Ectodermal cell (in vitro differentiated cells): Measurements from ENCODE around the gene RIPOR3.
"Not testable (repeated sequence)": the region's sequence is repeated elsewhere in the genome, so short reads cannot be mapped to it uniquely, and the experiment has no call there.

Source experiments
- H3K27ac ChIP-seq: 2 replicates; pipeline ENCODE4 v1.7.0; 2013; ENCODE audit warnings: mild to moderate bottlenecking, low read depth, low read length; ENCODE audit not compliant: insufficient read depth, poor library complexity, severe bottlenecking
- H3K27me3 ChIP-seq: 2 replicates; pipeline ENCODE4 v1.7.0; 2013; ENCODE audit warnings: mild to moderate bottlenecking, low read length; ENCODE audit not compliant: insufficient read depth, control insufficient read depth, poor library complexity, severe bottlenecking
- H3K36me3 ChIP-seq: one replicate; pipeline ENCODE4 v1.7.0; 2013; ENCODE audit warnings: low read length; ENCODE audit not compliant: control insufficient read depth, insufficient read depth
- H3K4me1 ChIP-seq: one replicate; pipeline ENCODE4 v1.7.0; 2013; ENCODE audit warnings: low read length; ENCODE audit not compliant: control insufficient read depth, insufficient read depth
- H3K4me3 ChIP-seq: 2 replicates; pipeline ENCODE4 v1.7.0; 2013; ENCODE audit warnings: low read depth, low read length, control low read depth; ENCODE audit not compliant: insufficient read depth
- H3K9me3 ChIP-seq: 2 replicates; pipeline ENCODE4 v1.7.0; 2013; ENCODE audit warnings: mild to moderate bottlenecking, low read length, moderate library complexity; ENCODE audit not compliant: control insufficient read depth
- WGBS, 2 experiments: methylation state at CpG; one replicate each; pipeline ENCODE4 v1.1.7; 2013; ENCODE audit warnings: missing lambda C conversion rate in 2 of 2; 5-methylcytosine and 5-hydroxymethylcytosine counted together

RIPOR3 gene

DNA sequence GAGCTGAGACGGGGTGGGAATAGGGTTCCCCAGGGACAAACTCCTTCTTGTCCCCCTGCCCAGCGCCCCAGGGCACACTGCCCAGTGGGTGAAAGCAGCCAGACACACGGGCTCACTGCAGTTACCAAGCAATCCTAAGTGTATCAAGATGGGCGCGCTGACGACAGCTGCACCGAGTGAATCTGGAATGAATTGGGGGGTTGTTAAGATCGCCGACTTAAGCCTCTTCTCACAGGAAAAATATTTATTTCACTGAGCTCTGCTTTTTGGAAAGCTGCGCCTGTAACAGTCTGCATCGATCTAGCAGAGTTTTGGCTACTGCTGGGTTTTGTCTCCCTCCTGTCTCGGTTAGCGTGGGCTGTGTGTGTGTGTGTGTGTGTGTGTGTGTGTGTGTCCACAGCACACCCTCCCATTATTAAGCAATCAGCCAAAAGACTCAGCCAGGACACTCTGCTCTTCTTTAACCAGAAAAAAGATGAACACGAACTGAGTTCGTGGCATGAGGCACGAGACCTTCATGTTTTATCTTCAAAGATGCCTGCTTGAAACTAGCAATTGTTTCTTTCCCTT is 35.9 kb downstream of the RIPOR3 start:
- 83 to 87% methylated on average over 14 to 15 of the region's 16 CpGs for WGBS, 2 experiments
- H3K36me3 ChIP-seq, result no peaks in the 10 kb centered on the region
- no peaks in the 10 kb centered on the region for H3K9me3 ChIP-seq
- no peak overlapping the region for H3K27ac ChIP-seq
- H3K4me3 ChIP-seq, result no peak overlapping the region
- peaks cover 9% of the 10 kb centered on the region for H3K4me1 ChIP-seq
- no peaks in the 10 kb centered on the region for H3K27me3 ChIP-seq

- Histone ChIP-seq H3K36me3 (no peaks in the 10 kb centered on the region), H3K9me3 (no peaks in the 10 kb centered on the region), H3K4me3 (no peak overlapping the region), H3K27me3 (no peaks in the 10 kb centered on the region), H3K4me1 (peaks cover 9% of the 10 kb centered on the region), H3K27ac (no peak overlapping the region)
- 77 to 86% methylated on average over 6 of the region's 6 CpGs for WGBS, 2 experiments
Measured at GRCh38 chr20:50654904-50655303, 36.4 kb downstream of the RIPOR3 start.

DNA sequence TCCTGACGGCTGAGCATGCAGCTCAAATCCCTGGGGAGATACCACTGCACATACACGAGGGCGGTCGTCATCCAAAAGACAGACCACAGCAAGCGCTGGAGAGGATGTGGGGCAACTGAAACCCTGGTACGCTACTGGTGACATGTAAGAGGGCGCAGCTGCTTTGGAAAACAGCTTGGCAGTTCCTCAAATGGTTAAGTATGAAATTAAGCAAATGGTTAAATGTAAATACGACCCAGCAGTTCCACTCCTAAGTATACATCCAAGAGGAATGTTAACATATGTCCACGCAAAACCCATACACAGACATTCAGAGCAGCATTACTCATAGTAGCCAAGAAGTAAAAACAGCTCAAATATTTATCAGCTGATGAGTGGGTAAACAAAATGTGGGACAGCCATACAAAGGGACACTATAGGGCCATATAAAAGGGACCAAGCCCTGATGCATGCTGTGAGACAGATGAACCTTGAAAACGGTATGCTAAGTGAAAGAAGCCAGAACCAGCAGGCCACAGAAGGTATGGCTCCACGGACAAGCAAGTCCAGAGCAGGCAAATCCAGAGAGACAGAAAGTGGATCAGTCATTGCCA is 38.5 kb downstream of the RIPOR3 start:
- Histone ChIP-seq H3K27me3 (no peaks in the 10 kb centered on the region), H3K36me3 (no peaks in the 10 kb centered on the region), H3K4me1 (peaks cover 9% of the 10 kb centered on the region), H3K27ac (no peak overlapping the region), H3K4me3 (no peak overlapping the region), H3K9me3 (no peaks in the 10 kb centered on the region)
- 90 to 91% methylated on average over 11 of the region's 11 CpGs for WGBS, 2 experiments

GRCh38 chr20:50651676-50652075 is 39.7 kb downstream of the RIPOR3 start:
- no peaks in the 10 kb centered on the region for H3K36me3 ChIP-seq
- H3K9me3 ChIP-seq, result peaks cover 2% of the 10 kb centered on the region
- H3K27ac ChIP-seq, result no peak overlapping the region
- WGBS, 2 experiments, result 96% methylated on average over 4 of the region's 4 CpGs
- H3K27me3 ChIP-seq, result no peaks in the 10 kb centered on the region
- no peak overlapping the region for H3K4me3 ChIP-seq
- H3K4me1 ChIP-seq, result peaks cover 9% of the 10 kb centered on the region

DNA sequence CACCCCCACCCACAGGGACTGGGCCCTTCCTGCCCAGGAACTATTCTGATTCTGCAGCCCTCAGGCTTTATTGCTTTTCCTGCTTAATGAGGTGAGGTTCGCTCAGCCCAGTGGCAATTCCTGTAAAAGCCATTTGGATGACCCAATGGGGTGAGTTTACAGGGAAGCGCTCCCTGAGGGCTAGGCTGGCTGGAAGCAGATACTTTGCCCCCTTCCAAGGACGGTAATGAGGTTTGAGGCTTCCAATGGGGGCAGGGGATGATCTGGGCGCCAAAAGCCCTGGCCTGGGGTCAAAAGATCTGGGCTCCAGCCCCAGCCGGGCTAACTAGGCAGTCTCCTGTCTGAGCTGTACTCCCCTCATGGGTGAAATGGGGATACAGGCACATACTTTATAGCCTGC is 41.8 kb downstream of the RIPOR3 start:
- Histone ChIP-seq H3K4me3 (no peak overlapping the region), H3K9me3 (peaks cover 4% of the 10 kb centered on the region), H3K36me3 (no peaks in the 10 kb centered on the region), H3K27me3 (no peaks in the 10 kb centered on the region), H3K4me1 (no peaks in the 10 kb centered on the region), H3K27ac (no peak overlapping the region)
- 85 to 89% methylated on average over 5 of the region's 5 CpGs for WGBS, 2 experiments

GRCh38 chr20:50648651-50649050 is 42.7 kb downstream of the RIPOR3 start:
- no peaks in the 10 kb centered on the region for H3K4me1 ChIP-seq
- no peak overlapping the region for H3K27ac ChIP-seq
- H3K27me3 ChIP-seq, result no peaks in the 10 kb centered on the region
- H3K4me3 ChIP-seq, result no peak overlapping the region
- 96% methylated on average over 6 of the region's 6 CpGs for WGBS, 2 experiments
- H3K9me3 ChIP-seq, result peaks cover 4% of the 10 kb centered on the region
- no peaks in the 10 kb centered on the region for H3K36me3 ChIP-seq

DNA sequence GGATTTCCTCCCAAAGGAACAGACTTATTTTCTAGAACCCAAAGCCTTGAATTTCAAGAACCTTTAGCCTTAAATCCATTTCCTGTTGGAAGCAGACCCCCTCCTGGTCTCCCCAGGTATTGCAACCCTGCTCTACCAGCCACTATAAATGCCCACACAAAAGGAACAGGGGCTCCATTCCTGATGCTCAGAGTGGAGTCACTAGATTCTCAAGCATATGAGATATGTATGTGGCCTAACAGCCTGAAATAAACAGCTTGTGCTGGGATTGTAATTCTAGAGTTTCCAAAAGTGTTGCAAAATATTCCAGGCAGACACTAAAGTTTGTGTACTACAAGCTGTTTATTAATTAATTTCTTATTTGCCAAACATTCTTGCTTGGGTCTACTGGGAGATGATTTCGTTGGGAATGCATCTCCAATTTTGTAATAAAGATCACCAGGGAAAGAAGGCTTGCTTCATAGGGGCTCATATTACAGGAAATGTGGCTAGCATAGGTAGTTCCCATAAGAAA is 44.8 kb downstream of the RIPOR3 start:
- Histone ChIP-seq H3K4me3 (no peak overlapping the region), H3K27ac (no peak overlapping the region), H3K4me1 (peaks cover 9% of the 10 kb centered on the region), H3K27me3 (no peaks in the 10 kb centered on the region), H3K36me3 (no peaks in the 10 kb centered on the region), H3K9me3 (peaks cover 4% of the 10 kb centered on the region)
- 94 to 100% methylated on average over 1 of the region's 1 CpG for WGBS, 2 experiments

DNA sequence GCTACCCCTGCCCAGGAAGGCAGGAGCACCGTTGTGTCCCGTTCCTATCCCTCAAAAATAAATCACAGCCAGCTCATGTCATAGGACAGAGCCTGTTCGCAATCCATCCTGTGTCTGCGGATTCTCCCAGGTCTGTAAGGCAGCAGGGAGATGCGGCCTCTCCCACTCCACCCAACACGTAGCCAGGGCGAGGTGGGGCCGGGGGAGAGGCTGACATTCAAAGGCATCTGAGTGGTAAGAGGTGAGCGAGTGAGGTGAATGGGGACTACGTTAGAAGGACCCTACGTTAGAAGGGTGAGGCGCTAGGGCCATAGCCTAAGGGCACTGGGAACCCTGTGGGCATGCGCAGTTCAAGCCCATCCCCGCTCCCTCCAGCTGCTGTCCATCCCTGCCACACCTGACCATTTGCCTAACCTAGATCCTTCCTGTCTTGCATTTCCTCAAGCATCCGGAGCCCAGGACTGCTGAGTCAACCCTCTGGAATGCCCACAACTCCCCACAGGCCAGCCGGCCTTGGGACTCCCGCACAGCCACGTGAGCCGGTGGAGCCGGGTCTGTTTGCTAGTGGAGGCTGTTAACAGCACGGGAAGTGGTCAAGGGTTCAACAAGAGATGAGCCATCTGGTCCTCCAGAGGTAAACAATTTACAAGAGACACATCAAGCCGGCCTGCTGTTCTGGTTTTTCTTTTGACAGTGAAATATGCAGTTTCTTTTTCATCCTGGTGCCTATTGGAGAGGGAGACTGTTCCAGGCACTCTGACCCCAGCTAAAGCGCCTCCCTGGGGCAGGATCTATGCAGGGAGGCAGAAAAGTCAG is 45.9 kb downstream of the RIPOR3 start:
- Histone ChIP-seq H3K36me3 (no peaks in the 10 kb centered on the region), H3K27ac (no peak overlapping the region), H3K9me3 (peaks cover 4% of the 10 kb centered on the region), H3K27me3 (no peaks in the 10 kb centered on the region), H3K4me1 (peaks cover 12% of the 10 kb centered on the region), H3K4me3 (no peak overlapping the region)
- WGBS, 2 experiments, result 55 to 61% methylated on average over 23 of the region's 23 CpGs

DNA sequence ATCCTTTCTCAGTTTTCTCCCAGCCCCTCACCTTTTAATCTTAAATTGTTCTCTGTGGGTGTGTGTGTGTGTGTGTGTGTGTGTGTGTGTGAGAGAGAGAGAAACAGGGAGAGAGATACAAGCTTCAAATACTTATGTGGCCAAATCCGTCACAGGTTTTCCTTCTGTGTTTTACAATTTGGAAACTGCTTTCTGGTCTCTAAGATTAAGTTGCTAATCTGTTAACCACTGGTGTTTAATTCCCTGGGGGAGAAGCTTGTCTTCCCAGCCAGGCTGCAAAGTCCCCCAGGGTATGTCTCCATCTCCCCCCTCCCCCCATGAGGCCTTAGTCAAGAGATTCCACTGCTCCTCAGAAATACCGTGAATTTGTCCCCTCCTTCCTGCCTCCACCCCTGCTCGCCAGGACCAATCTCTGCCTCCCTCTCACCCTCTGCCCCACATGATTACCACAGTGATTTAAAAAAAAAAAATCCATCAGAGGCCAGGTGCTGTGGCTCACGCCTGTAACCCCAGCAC is 49.0 kb downstream of the RIPOR3 start:
- WGBS, 2 experiments, result 30% methylated on average over 4 of the region's 4 CpGs
- peaks cover 19% of the 10 kb centered on the region for H3K4me1 ChIP-seq
- H3K4me3 ChIP-seq, result no peak overlapping the region
- H3K27me3 ChIP-seq, result no peaks in the 10 kb centered on the region
- H3K9me3 ChIP-seq, result peaks cover 4% of the 10 kb centered on the region
- H3K27ac ChIP-seq, result no peak overlapping the region
- no peaks in the 10 kb centered on the region for H3K36me3 ChIP-seq

- not testable (repeated sequence) for H3K27me3 ChIP-seq, H3K36me3 ChIP-seq, H3K9me3 ChIP-seq, H3K4me3 ChIP-seq, H3K27ac ChIP-seq
- 35 to 49% methylated on average over 7 to 8 of the region's 11 CpGs for WGBS, 2 experiments
- peaks cover 25% of the 10 kb centered on the region for H3K4me1 ChIP-seq
Measured at GRCh38 chr20:50641625-50642287, 49.6 kb downstream of the RIPOR3 start.
